ENCODE measurements around the gene TYMP. TPM values are rescaled to one million over a fixed set of nuclear protein-coding genes. Genes with fewer than 3 reads are reported as not detected.

TYMP gene
- polyA plus RNA-seq, 2 of the 4 experiments (the other 2 are of a cell fraction): 5.9 to 9.0 TPM

DNA sequence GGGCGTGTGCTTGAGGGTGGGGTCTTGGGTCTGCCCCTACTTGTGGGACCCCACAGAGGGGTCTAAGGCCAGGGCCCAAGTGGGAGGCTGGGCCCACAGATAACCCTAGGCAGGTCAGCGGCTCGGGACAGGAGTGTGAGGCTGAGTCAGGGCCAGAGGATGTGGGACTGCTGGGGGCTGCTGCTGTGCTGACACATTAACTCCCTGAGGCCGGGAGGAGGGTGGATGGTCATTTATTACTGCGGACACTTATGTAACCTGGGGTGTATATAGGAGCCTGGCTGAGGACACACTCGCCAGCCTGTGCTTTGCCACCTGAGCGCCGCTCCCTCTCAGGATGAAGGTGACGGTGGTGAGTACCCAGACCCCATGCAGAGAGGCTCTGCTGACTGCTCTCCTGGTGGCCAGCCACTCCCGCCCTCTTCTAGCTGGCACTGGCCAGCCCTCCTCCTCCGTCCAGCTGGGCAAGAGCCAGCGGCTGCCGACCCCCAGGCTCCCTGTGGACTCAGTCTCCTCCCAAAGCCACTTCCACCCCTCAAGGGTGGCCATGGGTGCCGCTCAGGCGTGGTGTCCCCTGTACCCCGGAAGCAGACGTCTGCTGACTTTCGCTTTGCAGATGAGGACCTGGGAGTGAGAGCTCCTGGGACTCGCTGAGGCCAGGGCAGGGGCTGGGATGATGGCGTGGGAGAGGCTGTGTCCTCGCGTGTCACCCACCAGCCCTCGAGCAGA, 43.1 kb downstream of the TYMP start, which contains the start of gene MIOX:
MIOX (plus strand) TSS at position 299 of the 729 bp plus-strand sequence; CDS start at position 338, 39 bp downstream.
- CTCF ChIA-PET: interaction anchor here (1.5 to 1.9 kb wide), 2 partner anchors 11 to 134 kb away, joined by 4 to 9 read pairs; no protein-coding TSS in a partner anchor

DNA sequence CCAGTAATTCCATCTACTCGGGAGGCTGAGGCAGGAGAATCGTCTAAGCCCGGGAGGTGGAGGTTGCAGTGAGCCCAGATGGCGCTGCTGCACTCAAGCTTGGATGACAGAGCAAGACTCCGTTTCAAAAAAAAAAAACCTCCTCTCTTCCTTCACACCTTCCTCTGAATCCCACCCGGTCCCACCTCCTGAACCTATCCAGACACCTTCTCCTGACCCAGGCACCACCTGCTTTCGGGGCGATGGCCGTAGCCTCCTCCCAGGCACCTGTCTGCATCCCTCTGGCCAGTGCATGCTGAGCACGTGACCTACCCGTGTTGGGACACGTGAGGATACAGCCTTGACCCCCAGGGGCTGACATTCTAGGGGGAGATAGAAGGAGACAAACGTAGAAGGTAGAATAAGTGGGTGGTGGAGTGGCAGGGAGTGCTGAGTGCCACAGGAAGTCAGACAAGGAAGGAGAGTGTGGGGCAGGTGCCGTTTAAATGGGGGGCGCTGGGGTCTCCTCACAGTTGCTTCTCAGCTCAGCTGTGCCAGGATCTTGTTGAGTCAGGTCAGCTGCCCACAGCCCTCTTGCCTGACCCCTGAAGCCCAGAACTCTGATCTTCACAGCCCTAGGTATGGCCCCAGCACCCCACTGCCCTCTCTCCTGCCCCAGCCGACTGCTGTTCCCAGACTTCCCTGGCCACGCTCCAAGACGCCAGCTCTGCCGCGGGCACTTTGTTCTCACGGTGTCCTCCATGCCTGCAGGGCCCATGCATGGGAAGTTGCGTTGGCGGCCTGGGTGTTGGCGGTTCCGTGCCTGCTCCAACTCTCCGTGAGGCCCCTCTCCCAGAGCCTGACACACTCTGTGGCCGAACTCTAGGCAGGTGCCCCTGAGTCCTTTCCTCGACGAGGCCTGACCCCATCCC, 44.3 kb downstream of the TYMP start:
- ChIA-PET CTCF (interaction anchor here (1.0 to 1.1 kb wide), 2 partner anchors 40 to 47 kb away, joined by 3 to 6 read pairs; partner anchors contain the start of gene SCO2), POLR2A (no interaction called here)
- peaks cover 24% of the 10 kb centered on the region; the same call in 2 of the 3 replicates for H3K4me1 ChIP-seq
- ATAC-seq (peak; percentile 10 to 12; a peak in 1 of 6 replicates), FAIRE-seq (no peak), DNase-seq (ENCODE audit: low read depth in 1 of 2, low spot score in 1 of 2) (no peak)
- 68% methylated on average over 29 of the region's 29 CpGs for WGBS (ENCODE audit: missing lambda C conversion rate)
- no peaks in the 10 kb centered on the region for H3K9me3 ChIP-seq
- no peak overlapping the region for H3K4me2 ChIP-seq
- H3K4me3 ChIP-seq: no peak overlapping the region
- H3K27ac ChIP-seq: 0 out of 6 replicates have a peak overlapping the region, but pooled peaks of 1 of the 2 experiments have one; percentile 39
- TF ChIP-seq MYC (IDR thresholded peaks at IDR 0.05; ENCODE audit: borderline replicate concordance, low read length): no peak
- no peak for TF ChIP-seq BHLHE40 (IDR thresholded peaks at IDR 0.05; ENCODE audit: low read depth, low read length)
- TF ChIP-seq ZFP36 (IDR thresholded peaks at IDR 0.05; ENCODE audit: borderline replicate concordance, partially characterized antibody): no peak
- TF ChIP-seq, protein P1, sequence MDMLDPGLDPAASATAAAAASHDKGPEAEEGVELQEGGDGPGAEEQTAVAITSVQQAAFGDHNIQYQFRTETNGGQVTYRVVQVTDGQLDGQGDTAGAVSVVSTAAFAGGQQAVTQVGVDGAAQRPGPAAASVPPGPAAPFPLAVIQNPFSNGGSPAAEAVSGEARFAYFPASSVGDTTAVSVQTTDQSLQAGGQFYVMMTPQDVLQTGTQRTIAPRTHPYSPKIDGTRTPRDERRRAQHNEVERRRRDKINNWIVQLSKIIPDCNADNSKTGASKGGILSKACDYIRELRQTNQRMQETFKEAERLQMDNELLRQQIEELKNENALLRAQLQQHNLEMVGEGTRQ (IDR thresholded peaks at IDR 0.05): peak; percentile 7; the same call in 1 of the 2 replicates
- no peak for TF ChIP-seq TP53 (CRISPR knock-in tag; IDR thresholded peaks at IDR 0.05)

More for the DNA sequence above, 43.1 kb downstream of the TYMP start, which contains the start of gene MIOX:
- POLR2A ChIA-PET: no interaction called here
- TF ChIP-seq NPAS2 (CRISPR knock-in tag; IDR thresholded peaks at IDR 0.05; ENCODE audit: borderline replicate concordance) (no peak), CBX8 (IDR thresholded peaks at IDR 0.05) (no peak), MYC (IDR thresholded peaks at IDR 0.05; ENCODE audit: borderline replicate concordance, low read length) (no peak)
- H3K4me1 ChIP-seq: peaks cover 24% of the 10 kb centered on the region; the same call in 2 of the 3 replicates
- ATAC-seq (peak; percentile 28 to 60; a peak in 4 of 6 replicates), FAIRE-seq (no peak), DNase-seq (ENCODE audit: low read depth in 1 of 2, low spot score in 1 of 2) (no peak)
- no peak within 1 kb of the TSS for H3K4me3 ChIP-seq
- H3K4me2 ChIP-seq: no peak within 1 kb of the TSS
- H3K9me3 ChIP-seq: no peaks in the 10 kb centered on the region
- 0 out of 6 replicates have a peak within 1 kb of the TSS, but pooled peaks of 1 of the 2 experiments have one; percentile 45 for H3K27ac ChIP-seq
- WGBS (ENCODE audit: missing lambda C conversion rate): 62% methylated on average over 13 of the region's 23 CpGs

- Histone ChIP-seq H3K4me1 (peaks cover 24% of the 10 kb centered on the region; the same call in 2 of the 3 replicates), H3K27ac (peak overlapping the region in 1 of 2 experiments; percentile 22; a peak in 1 of 6 replicates), H3K4me2 (peak overlapping the region; percentile 12; the same call in 1 of the 3 replicates), H3K9me3 (no peaks in the 10 kb centered on the region), H3K4me3 (no peak overlapping the region)
- CTCF ChIA-PET: interaction anchor here (0.9 to 1.2 kb wide), 3 partner anchors 14 to 79 kb away, joined by 3 to 6 read pairs (median 3); no protein-coding TSS in a partner anchor
- no peak for DNase-seq (ENCODE audit: low read depth in 1 of 2, low spot score in 1 of 2)
- WGBS (ENCODE audit: missing lambda C conversion rate): 84% methylated on average over 17 of the region's 31 CpGs
- POLR2A ChIA-PET: no interaction called here
- no peak for ATAC-seq
- TF ChIP-seq, protein P2, sequence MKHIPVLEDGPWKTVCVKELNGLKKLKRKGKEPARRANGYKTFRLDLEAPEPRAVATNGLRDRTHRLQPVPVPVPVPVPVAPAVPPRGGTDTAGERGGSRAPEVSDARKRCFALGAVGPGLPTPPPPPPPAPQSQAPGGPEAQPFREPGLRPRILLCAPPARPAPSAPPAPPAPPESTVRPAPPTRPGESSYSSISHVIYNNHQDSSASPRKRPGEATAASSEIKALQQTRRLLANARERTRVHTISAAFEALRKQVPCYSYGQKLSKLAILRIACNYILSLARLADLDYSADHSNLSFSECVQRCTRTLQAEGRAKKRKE (CRISPR knock-in tag; IDR thresholded peaks at IDR 0.05; ENCODE audit: low read depth): no peak
- TF ChIP-seq CBX8 (IDR thresholded peaks at IDR 0.05) (no peak), HOXB5 (CRISPR knock-in tag; IDR thresholded peaks at IDR 0.05) (no peak), ZC3H11A (IDR thresholded peaks at IDR 0.05) (no peak), SMC3 (IDR thresholded peaks at IDR 0.05) (no peak), MAFK (IDR thresholded peaks at IDR 0.05; ENCODE audit: partially characterized antibody) (no peak), RARB (CRISPR knock-in tag; IDR thresholded peaks at IDR 0.05) (no peak), FOSB (CRISPR knock-in tag; IDR thresholded peaks at IDR 0.05) (no peak), GATA3 (IDR thresholded peaks at IDR 0.05; ENCODE audit: borderline replicate concordance) (no peak), JUN (IDR thresholded peaks at IDR 0.05) (no peak), RFX5 (IDR thresholded peaks at IDR 0.05) (no peak), CHD2 (IDR thresholded peaks at IDR 0.05; ENCODE audit: low read length, partially characterized antibody) (no peak), MAZ (IDR thresholded peaks at IDR 0.05; ENCODE audit: borderline replicate concordance, low read depth, low read length) (no peak), KDM1A (IDR thresholded peaks at IDR 0.05; ENCODE audit: low read depth) (no peak), HDAC2 (IDR thresholded peaks at IDR 0.05) (no peak), EHMT2 (IDR thresholded peaks at IDR 0.05; ENCODE audit: low read depth) (no peak)
- TF ChIP-seq, protein P3, sequence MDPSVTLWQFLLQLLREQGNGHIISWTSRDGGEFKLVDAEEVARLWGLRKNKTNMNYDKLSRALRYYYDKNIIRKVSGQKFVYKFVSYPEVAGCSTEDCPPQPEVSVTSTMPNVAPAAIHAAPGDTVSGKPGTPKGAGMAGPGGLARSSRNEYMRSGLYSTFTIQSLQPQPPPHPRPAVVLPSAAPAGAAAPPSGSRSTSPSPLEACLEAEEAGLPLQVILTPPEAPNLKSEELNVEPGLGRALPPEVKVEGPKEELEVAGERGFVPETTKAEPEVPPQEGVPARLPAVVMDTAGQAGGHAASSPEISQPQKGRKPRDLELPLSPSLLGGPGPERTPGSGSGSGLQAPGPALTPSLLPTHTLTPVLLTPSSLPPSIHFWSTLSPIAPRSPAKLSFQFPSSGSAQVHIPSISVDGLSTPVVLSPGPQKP (IDR thresholded peaks at IDR 0.05; ENCODE audit: low read depth, low read length): no peak
- no peak for FAIRE-seq
Observed at GRCh38 chr22:50483977-50484853, 45.6 kb downstream of the TYMP start.

All from A549 (cell line).